Right cardiac atrium (tissue), 5 donors: ENCODE results near the gene DMGDH. TPM values are rescaled to one million over a fixed set of nuclear protein-coding genes. Genes with fewer than 3 reads are reported as not detected.

Experiments used
- ATAC-seq, 2 donors: fragments of 200-7000 bp; cut with Tn5 transposase; one replicate each; pipeline versions ENCODE4 v1.8.0 to v1.9.1; 2020; ENCODE audit warnings: moderate library complexity in 2 of 2, mild to moderate bottlenecking in 1 of 2
- DNase-seq, 3 donors: peaks; one replicate each; pipeline ENCODE4 v3.0.0-alpha.2; 2020
- H3K27ac ChIP-seq: one replicate; pipeline ENCODE4 v1.5.1; 2013; ENCODE audit warnings: mild to moderate bottlenecking, low read length, control low read depth, moderate library complexity
- H3K27me3 ChIP-seq: one replicate; pipeline ENCODE4 v1.6.1; 2013; ENCODE audit not compliant: control insufficient read depth, insufficient read depth
- H3K4me1 ChIP-seq: one replicate; pipeline ENCODE4 v1.6.1; 2013; ENCODE audit warnings: low read length; ENCODE audit not compliant: control insufficient read depth, insufficient read depth
- H3K4me3 ChIP-seq: one replicate; pipeline ENCODE4 v1.5.1; 2013; ENCODE audit warnings: low read length, control low read depth
- H3K9me3 ChIP-seq: one replicate; pipeline ENCODE4 v1.6.1; 2013; ENCODE audit warnings: low read length; ENCODE audit not compliant: control insufficient read depth
- WGBS: extraction: QIAGEN DNeasy Blood & Tissue Kit; methylation state at CpG from one replicate; pipeline ENCODE4 v1.1.7; 2013; 5-methylcytosine and 5-hydroxymethylcytosine counted together
- intact Hi-C, 4 donors: fragments of 100-400 bp; cut with DNase I; formaldehyde crosslinking; loops; one replicate each; pipeline versions ENCODE4 v1.11.0 to v1.14.0; 2022 to 2023
- polyA plus RNA-seq: library from polyadenylated mRNA; stranded (reverse); fragments of 200-250 nt; gene quantifications from one replicate; pipeline ENCODE4 v1.2.3, GENCODE V29; 2013
- total RNA-seq, 4 donors: library from RNA; stranded (reverse); fragmentation: NEBNext Ultra II Directional; extraction: Animal tissue kit (Norgen Biotek cat#: 25700); gene quantifications; one replicate each; pipeline ENCODE4 v1.2.1, GENCODE V29; 2021
- donor health status: healthy with polysubstance abuse.
- donor health status: DM: no; HTN: yes; CAD: no.
- donor health status: DM: no; HTN: no; CAD: no.
- donor health status: DM: no; HTN: yes; CAD: no; lungs with severe emphysema.
- donor health status: DM: yes; HTN: yes; CAD: no.

DMGDH gene
- total and polyA plus RNA-seq, 5 donors: 1.9 to 7.0 (median 4.9) TPM

DNA sequence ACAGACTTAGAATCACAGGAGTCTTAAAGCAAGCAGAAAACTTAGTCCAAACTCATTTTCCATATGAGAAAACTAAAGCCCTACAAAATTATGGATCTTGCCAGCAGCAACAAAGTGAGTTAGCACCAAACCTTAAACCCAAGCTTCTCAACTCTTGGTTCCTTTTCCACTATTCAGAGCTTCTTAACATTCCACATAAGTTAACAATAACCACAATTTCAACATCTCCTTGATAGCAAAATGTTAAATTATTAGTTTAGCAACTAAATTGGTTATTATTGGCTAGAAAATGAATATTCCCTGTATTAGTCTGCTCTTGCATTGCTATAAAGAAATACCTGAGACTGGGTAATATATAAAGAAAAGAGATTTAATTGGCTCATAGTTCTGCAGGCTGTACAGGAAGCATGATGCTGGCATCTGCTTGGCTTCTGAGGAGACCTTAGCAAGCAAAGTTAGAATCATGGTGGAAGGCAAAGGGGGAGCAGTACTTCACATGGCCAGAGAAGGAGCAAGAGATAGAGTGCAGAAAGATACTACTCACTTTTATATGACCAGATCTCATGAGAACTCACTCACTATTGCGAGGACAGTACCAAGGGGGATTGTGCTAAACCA, 58.1 kb downstream of the DMGDH start:
- intact Hi-C loops: no loop called here
- DNase-seq (no peak), ATAC-seq (no peak)
- no peaks in the 10 kb centered on the region for H3K4me1 ChIP-seq
- H3K27me3 ChIP-seq: no peaks in the 10 kb centered on the region
- 95% methylated on average over 1 of the region's 1 CpG for WGBS
- no peaks in the 10 kb centered on the region for H3K9me3 ChIP-seq
- H3K4me3 ChIP-seq: no peak overlapping the region
- H3K27ac ChIP-seq: no peak overlapping the region

DNA sequence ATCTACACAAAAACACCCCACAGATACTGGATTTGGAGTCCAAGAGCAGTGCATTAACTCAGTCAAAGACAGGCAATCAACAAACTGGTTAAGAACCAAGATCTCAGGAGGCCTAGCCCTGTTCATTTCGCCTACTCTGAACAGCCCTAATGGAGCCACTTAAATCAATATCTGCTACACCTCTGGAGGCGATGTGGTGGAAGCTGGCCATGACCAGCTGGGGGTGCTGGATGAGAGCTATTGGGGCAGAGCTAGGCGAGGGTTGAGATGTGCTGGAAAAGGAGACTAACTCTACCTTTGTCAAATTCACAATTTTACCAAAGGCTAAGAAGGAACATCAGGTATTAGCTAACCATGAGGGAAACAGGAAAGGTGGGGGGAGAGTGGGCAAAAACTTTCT, 61.1 kb downstream of the DMGDH start:
- no peak overlapping the region for H3K4me3 ChIP-seq
- H3K27me3 ChIP-seq: no peaks in the 10 kb centered on the region
- no peak for DNase-seq
- no peak overlapping the region for H3K27ac ChIP-seq
- H3K4me1 ChIP-seq: no peaks in the 10 kb centered on the region
- no peak for ATAC-seq
- H3K9me3 ChIP-seq: no peaks in the 10 kb centered on the region
- intact Hi-C loops: no loop called here
- 96% methylated on average over 3 of the region's 3 CpGs for WGBS

DNA sequence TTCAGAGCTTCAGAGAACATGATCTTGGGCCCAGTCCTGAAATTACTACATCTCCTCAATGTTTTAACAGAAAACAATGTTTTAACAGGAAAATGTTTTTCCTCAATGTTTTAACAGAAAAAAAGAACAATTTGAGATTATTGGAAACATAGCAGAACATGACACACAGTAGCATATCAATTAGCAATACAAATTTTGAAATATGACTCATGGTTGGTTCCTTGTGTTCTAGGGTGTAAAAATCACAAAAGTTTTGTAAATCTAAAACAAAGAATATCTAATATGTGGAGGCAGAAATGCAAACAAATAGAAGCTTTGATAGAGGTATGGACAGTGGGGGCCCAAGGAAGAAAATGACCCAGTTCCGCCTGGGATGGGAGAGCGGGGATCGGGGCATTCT, 61.6 kb downstream of the DMGDH start:
- Histone ChIP-seq H3K4me1 (no peaks in the 10 kb centered on the region), H3K9me3 (no peaks in the 10 kb centered on the region), H3K4me3 (no peak overlapping the region), H3K27ac (no peak overlapping the region), H3K27me3 (no peaks in the 10 kb centered on the region)
- ATAC-seq (no peak), DNase-seq (no peak)
- intact Hi-C loops: no loop called here
- 81% methylated on average over 3 of the region's 3 CpGs for WGBS

DNA sequence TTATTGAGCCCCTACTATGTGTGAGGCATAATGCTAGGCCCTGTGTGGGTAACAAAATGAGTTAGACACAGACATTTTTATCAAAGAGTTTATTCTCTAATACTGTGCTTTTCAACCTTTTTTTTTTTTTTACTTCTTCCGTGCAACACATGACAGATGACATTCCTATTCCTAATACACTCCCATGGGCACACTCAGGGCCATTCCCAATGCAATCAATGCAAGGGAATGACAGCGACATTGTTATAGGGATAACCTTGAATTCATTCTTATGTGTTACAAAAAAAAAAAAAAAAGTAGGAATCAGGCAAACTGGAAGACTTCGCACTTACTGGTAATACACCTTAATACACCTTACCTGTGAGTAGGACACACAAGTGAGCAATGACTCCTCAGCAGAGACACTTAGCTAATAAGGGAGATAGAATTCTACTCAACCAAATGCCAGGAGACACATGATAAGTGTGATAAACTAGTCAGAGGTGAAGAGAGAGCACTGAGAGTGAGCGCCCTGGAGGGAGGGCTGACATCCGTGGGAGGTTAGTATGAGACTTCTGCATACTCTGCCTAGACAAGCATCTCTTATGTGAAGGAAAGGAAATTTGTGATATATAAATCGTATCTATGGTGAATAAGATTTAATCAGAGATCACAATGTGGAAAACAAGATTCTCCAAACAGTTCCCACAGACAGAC, 63.4 kb downstream of the DMGDH start:
- H3K4me3 ChIP-seq: no peak overlapping the region
- H3K27ac ChIP-seq: no peak overlapping the region
- no peaks in the 10 kb centered on the region for H3K9me3 ChIP-seq
- H3K4me1 ChIP-seq: no peaks in the 10 kb centered on the region
- no peak for ATAC-seq
- DNase-seq: no peak
- WGBS: 80% methylated on average over 6 of the region's 6 CpGs
- intact Hi-C loops: no loop called here
- no peaks in the 10 kb centered on the region for H3K27me3 ChIP-seq

DNA sequence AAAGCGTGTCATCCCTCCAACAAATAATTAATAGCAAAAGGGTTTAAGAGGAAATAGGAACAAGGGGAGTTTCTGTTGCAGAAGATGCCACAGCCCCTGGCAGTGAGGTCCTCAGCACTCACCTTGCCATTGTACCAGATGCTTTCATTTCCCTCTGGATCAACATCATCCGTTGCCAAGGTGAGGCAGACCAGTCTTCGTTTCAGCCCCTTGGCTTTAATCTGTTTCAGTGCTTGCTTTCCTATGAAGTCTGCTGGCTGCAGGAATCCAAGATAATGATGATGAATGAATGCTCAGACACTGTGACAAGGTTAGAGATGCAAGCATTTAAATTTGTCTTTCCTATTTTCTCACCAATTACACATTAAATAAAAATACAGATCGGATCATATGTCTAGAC, 64.3 kb downstream of the DMGDH start:
- Histone ChIP-seq H3K4me1 (no peaks in the 10 kb centered on the region), H3K9me3 (no peaks in the 10 kb centered on the region), H3K4me3 (no peak overlapping the region), H3K27me3 (no peaks in the 10 kb centered on the region), H3K27ac (no peak overlapping the region)
- DNase-seq (no peak), ATAC-seq (no peak)
- intact Hi-C loops: no loop called here
- WGBS: 59% methylated on average over 4 of the region's 4 CpGs

DNA sequence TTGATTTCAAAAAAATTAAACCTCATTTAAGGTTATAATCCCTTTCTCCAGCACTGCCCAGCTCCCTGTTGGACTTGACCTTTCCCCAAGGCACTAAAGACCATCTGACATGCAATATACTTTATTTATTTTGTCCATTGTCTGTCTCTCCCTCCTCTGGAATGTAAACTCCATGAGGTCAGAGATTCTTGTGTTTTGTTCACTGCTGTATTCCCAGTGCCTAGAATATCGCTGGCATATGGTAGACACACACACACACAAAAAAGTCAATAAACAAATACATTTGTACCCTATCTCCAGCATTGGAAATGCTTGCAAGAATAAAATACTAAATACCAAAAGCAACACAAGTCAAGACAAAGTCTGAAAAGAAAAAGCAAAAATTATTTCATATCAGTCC, 67.1 kb downstream of the DMGDH start:
- intact Hi-C loops: no loop called here
- Histone ChIP-seq H3K27me3 (no peaks in the 10 kb centered on the region), H3K9me3 (no peaks in the 10 kb centered on the region), H3K4me1 (no peaks in the 10 kb centered on the region), H3K27ac (no peak overlapping the region), H3K4me3 (no peak overlapping the region)
- no peak for ATAC-seq
- WGBS: 96% methylated on average over 1 of the region's 1 CpG
- DNase-seq: no peak

DNA sequence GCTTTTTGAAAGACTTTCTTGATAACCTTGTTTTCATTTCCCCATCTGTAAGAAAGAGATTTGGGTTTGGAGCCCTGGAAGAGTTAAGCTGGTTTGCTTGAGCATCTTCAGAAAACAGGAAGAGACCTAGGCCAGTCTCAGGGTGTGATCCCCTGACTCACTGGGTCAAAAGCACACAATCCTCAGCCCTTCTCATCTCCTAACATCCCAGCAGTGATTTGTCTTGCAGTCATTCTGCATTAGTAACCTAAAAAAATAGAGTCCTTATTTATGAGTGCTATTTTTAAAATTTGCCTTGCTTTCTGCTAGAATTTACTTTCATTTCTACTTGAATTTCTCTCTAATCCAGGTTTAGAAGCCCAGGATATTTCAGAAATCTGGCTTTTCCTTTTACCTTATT, 68.0 kb downstream of the DMGDH start:
- Histone ChIP-seq H3K4me3 (no peak overlapping the region), H3K27me3 (no peaks in the 10 kb centered on the region), H3K9me3 (no peaks in the 10 kb centered on the region), H3K4me1 (no peaks in the 10 kb centered on the region), H3K27ac (no peak overlapping the region)
- no peak for ATAC-seq
- intact Hi-C loops: no loop called here
- no peak for DNase-seq

DNA sequence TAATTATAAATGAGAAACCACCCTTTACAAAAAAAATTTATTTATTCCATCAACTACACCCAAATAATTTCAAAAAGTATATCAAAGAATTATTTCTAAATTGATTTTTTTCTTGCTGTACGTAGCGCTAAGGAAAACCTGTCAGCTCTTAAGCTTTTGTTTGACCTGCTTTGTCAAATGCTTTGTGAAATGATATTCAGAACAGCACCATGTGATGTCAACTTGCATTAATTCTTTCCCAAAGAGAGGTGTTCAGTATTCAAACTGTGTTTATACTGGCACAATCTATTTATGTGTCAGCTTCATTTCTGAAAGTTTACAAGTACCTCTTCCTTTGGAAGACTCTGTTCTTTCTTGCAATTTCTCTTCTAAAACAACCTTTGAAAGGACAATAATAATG, 72.4 kb downstream of the DMGDH start:
- no peak overlapping the region for H3K27ac ChIP-seq
- 98% methylated on average over 2 of the region's 2 CpGs for WGBS
- intact Hi-C loops: no loop called here

DNA sequence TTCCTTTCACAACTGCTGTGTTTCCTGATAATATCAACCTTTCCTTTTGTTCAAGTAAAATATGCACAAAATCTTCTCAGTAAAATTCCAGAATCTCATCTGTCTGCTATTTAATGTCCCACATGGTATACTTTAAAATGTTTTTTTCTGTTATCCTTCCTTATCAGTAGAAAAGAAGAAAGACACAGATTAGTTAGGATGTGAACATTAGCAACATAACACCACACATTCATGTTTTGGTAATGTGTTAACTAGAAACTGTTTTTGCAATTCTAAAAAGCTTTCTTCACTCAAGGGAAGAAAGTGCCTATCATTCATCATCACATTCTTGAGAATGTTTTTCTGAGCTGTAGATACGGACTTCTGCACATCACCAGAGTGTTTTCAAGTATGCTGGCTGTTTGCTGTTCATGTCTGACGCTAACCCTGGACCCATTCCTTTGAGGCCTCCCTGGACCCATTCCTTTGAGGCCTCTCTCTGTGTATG, 73.9 kb downstream of the DMGDH start:
- Histone ChIP-seq H3K4me3 (no peak overlapping the region), H3K9me3 (no peaks in the 10 kb centered on the region), H3K27ac (no peak overlapping the region), H3K4me1 (no peaks in the 10 kb centered on the region), H3K27me3 (no peaks in the 10 kb centered on the region)
- no peak for ATAC-seq
- intact Hi-C loops: no loop called here
- WGBS: 57% methylated on average over 2 of the region's 2 CpGs
- DNase-seq: no peak

More for the DNA sequence above, 72.4 kb downstream of the DMGDH start:
- H3K4me3 ChIP-seq: no peak overlapping the region
- H3K4me1 ChIP-seq: no peaks in the 10 kb centered on the region
- H3K9me3 ChIP-seq: no peaks in the 10 kb centered on the region
- no peaks in the 10 kb centered on the region for H3K27me3 ChIP-seq
- DNase-seq (no peak), ATAC-seq (no peak)

DNA sequence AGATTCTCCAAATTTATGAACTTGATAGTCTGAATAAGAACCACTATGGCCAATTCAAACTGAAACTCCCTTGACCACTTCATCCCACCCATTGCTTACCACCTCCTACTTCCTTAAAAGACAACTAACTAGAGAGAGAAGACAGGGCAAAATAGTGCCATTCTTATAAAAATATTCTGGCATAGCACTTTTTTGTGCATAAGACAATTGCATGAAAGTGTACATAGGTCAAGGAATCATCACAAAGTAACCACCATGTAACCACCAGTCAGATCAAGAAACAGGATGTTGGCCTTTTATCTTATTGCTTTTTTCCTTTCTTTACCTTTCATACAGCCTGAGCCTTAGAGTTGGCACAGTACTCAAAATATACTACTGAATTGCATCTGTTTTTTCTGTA, 76.3 kb downstream of the DMGDH start:
- H3K4me3 ChIP-seq: no peak overlapping the region
- intact Hi-C loops: no loop called here
- no peaks in the 10 kb centered on the region for H3K27me3 ChIP-seq
- H3K4me1 ChIP-seq: no peaks in the 10 kb centered on the region
- H3K27ac ChIP-seq: no peak overlapping the region
- DNase-seq: no peak
- no peaks in the 10 kb centered on the region for H3K9me3 ChIP-seq
- ATAC-seq: no peak

DNA sequence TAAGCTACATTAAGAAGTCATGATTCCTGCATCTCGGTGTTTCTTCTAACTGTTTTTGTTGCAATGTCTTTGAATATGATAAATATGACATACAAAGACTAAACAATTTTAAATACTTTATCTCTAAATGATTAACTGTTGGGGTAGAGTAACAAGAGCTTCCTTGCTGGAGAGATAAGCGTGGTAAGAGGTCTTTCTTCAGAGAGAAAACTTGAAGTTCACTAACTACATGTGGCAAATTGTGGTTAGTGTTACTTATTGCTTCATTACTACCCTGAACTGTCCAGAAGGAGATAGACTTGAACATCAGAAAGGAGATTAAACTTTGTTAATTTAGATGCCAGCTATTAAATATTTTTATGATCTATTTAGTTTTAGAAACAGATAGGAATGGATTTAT, 77.3 kb downstream of the DMGDH start:
- Histone ChIP-seq H3K4me1 (no peaks in the 10 kb centered on the region), H3K27ac (no peak overlapping the region), H3K9me3 (no peaks in the 10 kb centered on the region), H3K27me3 (no peaks in the 10 kb centered on the region), H3K4me3 (no peak overlapping the region)
- intact Hi-C loops: no loop called here
- WGBS: 82% methylated on average over 2 of the region's 2 CpGs
- ATAC-seq: no peak
- DNase-seq: no peak

DNA sequence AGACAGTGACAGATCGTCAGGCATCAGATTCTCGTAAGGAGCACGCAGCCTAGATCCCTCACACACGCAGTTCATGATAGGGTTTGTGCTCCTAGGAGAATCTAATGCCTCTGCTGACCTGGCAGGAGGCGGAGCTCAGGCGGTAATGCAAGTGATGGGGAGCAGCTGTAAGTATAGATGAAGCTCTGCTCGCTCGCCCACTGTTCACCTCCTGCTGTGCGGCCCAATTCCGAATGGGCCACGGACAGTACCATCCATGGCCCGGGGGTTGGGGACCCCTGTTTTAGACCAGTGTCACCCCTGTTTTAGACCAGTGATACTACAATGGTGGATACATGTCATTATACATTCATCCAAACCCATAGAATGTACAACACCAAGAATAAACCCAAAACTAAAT, 80.4 kb downstream of the DMGDH start:
- ATAC-seq (no peak), DNase-seq (no peak)
- WGBS: 94% methylated on average over 12 of the region's 12 CpGs
- H3K27ac ChIP-seq: no peak overlapping the region
- intact Hi-C loops: no loop called here
- H3K4me1 ChIP-seq: no peaks in the 10 kb centered on the region
- H3K4me3 ChIP-seq: no peak overlapping the region
- H3K27me3 ChIP-seq: no peaks in the 10 kb centered on the region
- no peaks in the 10 kb centered on the region for H3K9me3 ChIP-seq
